ENCODE data around the gene FOXA2.

Gene FOXA2

GRCh38 chr20:22590662-22591061, 6.3 kb upstream of the FOXA2 start:
- Histone ChIP-seq H3K9me3 (ENCODE audit: low read depth, low read length) (no peaks in the 10 kb centered on the region), H3K9ac (ENCODE audit: insufficient read length) (no peak overlapping the region), H3K4me3 (no peak overlapping the region), H3K36me3 (ENCODE audit: insufficient read depth, low read length) (no peaks in the 10 kb centered on the region), H3K27ac (no peak overlapping the region)
- TF ChIP-seq POLR2AphosphoS5 (IDR thresholded peaks at IDR 0.05; ENCODE audit: borderline replicate concordance, low read depth, low read length): no peak
- no peak for TF ChIP-seq FOXP2 (optimal IDR thresholded peaks at IDR 0.05; ENCODE audit: control extremely low read depth, extremely low read length, insufficient read depth)
- TF ChIP-seq EZH2 (IDR thresholded peaks at IDR 0.05): no peak
- no peak for DNase-seq (ENCODE audit: low read depth, low spot score)

- Histone ChIP-seq H3K4me3 (no peak overlapping the region), H3K36me3 (ENCODE audit: insufficient read depth, low read length) (no peaks in the 10 kb centered on the region), H3K9me3 (ENCODE audit: low read depth, low read length) (no peaks in the 10 kb centered on the region), H3K9ac (ENCODE audit: insufficient read length) (no peak overlapping the region), H3K27ac (no peak overlapping the region)
- no peak for DNase-seq (ENCODE audit: low read depth, low spot score)
- TF ChIP-seq POLR2AphosphoS5 (IDR thresholded peaks at IDR 0.05; ENCODE audit: borderline replicate concordance, low read depth, low read length) (no peak), EZH2 (IDR thresholded peaks at IDR 0.05) (no peak), FOXP2 (optimal IDR thresholded peaks at IDR 0.05; ENCODE audit: control extremely low read depth, extremely low read length, insufficient read depth) (no peak)
Measured at GRCh38 chr20:22586645-22587310, 2.4 kb upstream of the FOXA2 start.

GRCh38 chr20:22585786-22586493, 1.6 kb upstream of the FOXA2 start:
- Histone ChIP-seq H3K4me3 (no peak overlapping the region), H3K9me3 (ENCODE audit: low read depth, low read length) (no peaks in the 10 kb centered on the region), H3K9ac (ENCODE audit: insufficient read length) (no peak overlapping the region), H3K27ac (no peak overlapping the region), H3K36me3 (ENCODE audit: insufficient read depth, low read length) (no peaks in the 10 kb centered on the region)
- TF ChIP-seq POLR2AphosphoS5 (IDR thresholded peaks at IDR 0.05; ENCODE audit: borderline replicate concordance, low read depth, low read length): no peak
- TF ChIP-seq EZH2 (IDR thresholded peaks at IDR 0.05): no peak
- TF ChIP-seq FOXP2 (optimal IDR thresholded peaks at IDR 0.05; ENCODE audit: control extremely low read depth, extremely low read length, insufficient read depth): no peak
- DNase-seq (ENCODE audit: low read depth, low spot score): no peak

GRCh38 chr20:22584922-22585785, 782 bp upstream of the FOXA2 start:
- Histone ChIP-seq H3K4me3 (no peak overlapping the region), H3K27ac (no peak overlapping the region), H3K9ac (ENCODE audit: insufficient read length) (no peak overlapping the region), H3K36me3 (ENCODE audit: insufficient read depth, low read length) (no peaks in the 10 kb centered on the region), H3K9me3 (ENCODE audit: low read depth, low read length) (no peaks in the 10 kb centered on the region)
- no peak for DNase-seq (ENCODE audit: low read depth, low spot score)
- TF ChIP-seq EZH2 (IDR thresholded peaks at IDR 0.05) (peak; percentile 77), FOXP2 (optimal IDR thresholded peaks at IDR 0.05; ENCODE audit: control extremely low read depth, extremely low read length, insufficient read depth) (no peak), POLR2AphosphoS5 (IDR thresholded peaks at IDR 0.05; ENCODE audit: borderline replicate concordance, low read depth, low read length) (no peak)

GRCh38 chr20:22583773-22584521, 425 bp downstream of the FOXA2 start:
- no peaks in the 10 kb centered on the region for H3K36me3 ChIP-seq (ENCODE audit: insufficient read depth, low read length)
- H3K4me3 ChIP-seq: no peak overlapping the region
- no peak for TF ChIP-seq POLR2AphosphoS5 (IDR thresholded peaks at IDR 0.05; ENCODE audit: borderline replicate concordance, low read depth, low read length)
- H3K9me3 ChIP-seq (ENCODE audit: low read depth, low read length): no peaks in the 10 kb centered on the region
- no peak for DNase-seq (ENCODE audit: low read depth, low spot score)
- H3K9ac ChIP-seq (ENCODE audit: insufficient read length): no peak overlapping the region
- no peak overlapping the region for H3K27ac ChIP-seq

- DNase-seq (ENCODE audit: low read depth, low spot score): no peak
- H3K9ac ChIP-seq (ENCODE audit: insufficient read length): no peak overlapping the region
- no peaks in the 10 kb centered on the region for H3K36me3 ChIP-seq (ENCODE audit: insufficient read depth, low read length)
- no peak overlapping the region for H3K4me3 ChIP-seq
- no peak for TF ChIP-seq FOXP2 (optimal IDR thresholded peaks at IDR 0.05; ENCODE audit: control extremely low read depth, extremely low read length, insufficient read depth)
- TF ChIP-seq POLR2AphosphoS5 (IDR thresholded peaks at IDR 0.05; ENCODE audit: borderline replicate concordance, low read depth, low read length): no peak
- no peak for TF ChIP-seq EZH2 (IDR thresholded peaks at IDR 0.05)
- H3K27ac ChIP-seq: no peak overlapping the region
- no peaks in the 10 kb centered on the region for H3K9me3 ChIP-seq (ENCODE audit: low read depth, low read length)
Measured at GRCh38 chr20:22582964-22583772, 1.2 kb downstream of the FOXA2 start.

- no peak for DNase-seq (ENCODE audit: low read depth, low spot score)
- Histone ChIP-seq H3K9me3 (ENCODE audit: low read depth, low read length) (no peaks in the 10 kb centered on the region), H3K4me3 (no peak overlapping the region), H3K36me3 (ENCODE audit: insufficient read depth, low read length) (no peaks in the 10 kb centered on the region), H3K27ac (no peak overlapping the region), H3K9ac (ENCODE audit: insufficient read length) (no peak overlapping the region)
- TF ChIP-seq FOXP2 (optimal IDR thresholded peaks at IDR 0.05; ENCODE audit: control extremely low read depth, extremely low read length, insufficient read depth): no peak
- TF ChIP-seq POLR2AphosphoS5 (IDR thresholded peaks at IDR 0.05; ENCODE audit: borderline replicate concordance, low read depth, low read length): no peak
- TF ChIP-seq EZH2 (IDR thresholded peaks at IDR 0.05): no peak
Measured at GRCh38 chr20:22582386-22582963, 1.9 kb downstream of the FOXA2 start.

Measured in SK-N-MC (cell line).